GM12878 (cell line): ENCODE data around the gene CDC42EP3. TPM values are rescaled to one million over a fixed set of nuclear protein-coding genes. Genes with fewer than 3 reads are reported as not detected.

Experiments used
- BRCA1 ChIP-seq: IDR thresholded peaks from 2 replicates; pipeline ENCODE4 v1.6.1; 2011; ENCODE audit warnings: low read depth, low read length, improper control_type of control experiment
- CBFB ChIP-seq: IDR thresholded peaks from 2 replicates; pipeline ENCODE4 v1.6.1; 2016; ENCODE audit warnings: antibody characterized with exemption, low read depth
- CBX3 ChIP-seq: fragments of 200-600 bp; sonication (generic); IDR thresholded peaks from 2 replicates; pipeline ENCODE4 v1.6.1; 2016; ENCODE audit warnings: low read depth, borderline replicate concordance
- CBX5 ChIP-seq: sonication (generic); IDR thresholded peaks from 2 replicates; pipeline ENCODE4 v1.6.1; 2016; ENCODE audit warnings: low read depth, moderate library complexity, mild to moderate bottlenecking, inconsistent platforms
- ESRRA ChIP-seq: IDR thresholded peaks from 2 replicates; pipeline ENCODE4 v1.6.1; 2012; ENCODE audit warnings: mild to moderate bottlenecking, low read length, improper control_type of control experiment
- HDGF ChIP-seq: fragments of 450-650 bp; IDR thresholded peaks from 2 replicates; pipeline ENCODE4 v1.6.1; 2016; ENCODE audit warnings: antibody characterized with exemption
- IKZF1 ChIP-seq: fragments of 450-650 bp; conservative IDR thresholded peaks from 2 replicates; pipeline ENCODE4 v1.6.1; 2017; ENCODE audit warnings: antibody characterized with exemption, mild to moderate bottlenecking
- IKZF2 ChIP-seq, 2 experiments: fragments of 450-650 bp; IDR thresholded peaks; 2 replicates each; pipeline ENCODE4 v1.6.1; 2017; ENCODE audit warnings: mild to moderate bottlenecking in 2 of 2, moderate library complexity in 2 of 2
- MTA2 ChIP-seq: fragments of 450-650 bp; IDR thresholded peaks from 2 replicates; pipeline ENCODE4 v1.6.1; 2016; ENCODE audit warnings: low read depth, mild to moderate bottlenecking, moderate library complexity
- MYB ChIP-seq: fragments of 150-350 bp; IDR thresholded peaks from 2 replicates; pipeline ENCODE4 v1.6.1; 2014; ENCODE audit warnings: mild to moderate bottlenecking, low read depth, low read length, borderline replicate concordance
- NBN ChIP-seq: fragments of 450-650 bp; IDR thresholded peaks from 2 replicates; pipeline ENCODE4 v1.6.1; 2016
- PAX8 ChIP-seq: fragments of 450-650 bp; IDR thresholded peaks from 2 replicates; pipeline ENCODE4 v1.6.1; 2017; ENCODE audit warnings: mild to moderate bottlenecking, moderate library complexity
- POU2F2 ChIP-seq: IDR thresholded peaks from 3 replicates; pipeline ENCODE4 v1.6.1; 2011; ENCODE audit warnings: low read depth, mild to moderate bottlenecking, low read length, borderline replicate concordance
- RAD21 ChIP-seq: IDR thresholded peaks from 2 replicates; pipeline ENCODE4 v1.6.1; 2011; ENCODE audit warnings: mild to moderate bottlenecking, low read depth, low read length, moderate library complexity; ENCODE audit not compliant: insufficient read depth
- RUNX3 ChIP-seq: IDR thresholded peaks from 2 replicates; pipeline ENCODE4 v1.6.1; 2012; ENCODE audit warnings: low read length, inconsistent platforms
- SMAD5 ChIP-seq: IDR thresholded peaks from 2 replicates; pipeline ENCODE4 v1.6.1; 2016; ENCODE audit warnings: antibody characterized with exemption, low read depth
- SMARCA5 ChIP-seq: fragments of 450-650 bp; IDR thresholded peaks from 2 replicates; pipeline ENCODE4 v1.6.1; 2017; ENCODE audit warnings: mild to moderate bottlenecking
- TAF1 ChIP-seq: IDR thresholded peaks from 2 replicates; pipeline ENCODE4 v1.6.1; 2011; ENCODE audit warnings: mild to moderate bottlenecking, low read depth, low read length, borderline replicate concordance
- TARDBP ChIP-seq: IDR thresholded peaks from 2 replicates; pipeline ENCODE4 v1.6.1; 2016; ENCODE audit warnings: borderline replicate concordance
- TCF3 ChIP-seq: IDR thresholded peaks from 2 replicates; pipeline ENCODE4 v1.6.1; 2012; ENCODE audit warnings: low read depth, mild to moderate bottlenecking, low read length, borderline replicate concordance; ENCODE audit not compliant: insufficient read depth
- USF1 ChIP-seq: IDR thresholded peaks from 2 replicates; pipeline ENCODE4 v1.6.1; 2011; ENCODE audit warnings: borderline replicate concordance, low read depth, mild to moderate bottlenecking, moderate library complexity, mixed read lengths, low read length; ENCODE audit not compliant: insufficient read depth; ENCODE audit errors: extremely low read length
- polyA plus RNA-seq, 11 experiments: library from polyadenylated mRNA; depleted of rRNA in 4 of 11; unstranded in 6 of 11; stranded (reverse) in 5 of 11; fragments of >200 nt; fragmentation: Nextera tagmentation in 4 of 11; fragmentation: Illumina TruSeq in 1 of 11; extraction: Ambion mirVana in 4 of 11; extraction: Trizol in 1 of 11; gene quantifications; 1 replicate in 1 of 11; 2 replicates in 10 of 11; pipeline versions ENCODE4 v1.2.1 to v1.2.3, GENCODE V29; 2011 to 2016; ENCODE audit warnings: inconsistent platforms in 2 of 11, missing spikeins in 2 of 11, low read depth in 1 of 11
- total RNA-seq, 4 experiments: library from RNA; depleted of rRNA in 3 of 4; stranded (reverse); fragments of >200 nt in 3 of 4; fragmentation: Illumina TruSeq in 1 of 4; extraction: Trizol in 1 of 4; gene quantifications; 2 replicates each; pipeline versions ENCODE4 v1.2.1 to v1.2.3, GENCODE V29; 2013 to 2021
- TF ChIP-seq, protein P1 (sequence below): fragments of 450-650 bp; IDR thresholded peaks from 2 replicates; pipeline ENCODE4 v1.6.1; 2017; ENCODE audit warnings: mild to moderate bottlenecking, moderate library complexity
- TF ChIP-seq, protein P2 (sequence below), 3 experiments: IDR thresholded peaks in 2 of 3; conservative IDR thresholded peaks in 1 of 3; 2 replicates each; pipeline ENCODE4 v1.5.1; 2011; ENCODE audit warnings: low read depth in 3 of 3, low read length in 3 of 3, mild to moderate bottlenecking in 3 of 3, control low read depth in 2 of 3, moderate library complexity in 2 of 3, inconsistent platforms in 1 of 3, mixed read lengths in 1 of 3; ENCODE audit not compliant: control insufficient read depth in 2 of 3, insufficient read depth in 1 of 3; ENCODE audit errors: extremely low read depth in 1 of 3

CDC42EP3 gene
- total and polyA plus RNA-seq, 10 of the 15 experiments (the other 5 are each of a cell fraction or from before 2014, with no cell fraction given) = 11.8 to 86.9 (median 52.9) TPM

DNA sequence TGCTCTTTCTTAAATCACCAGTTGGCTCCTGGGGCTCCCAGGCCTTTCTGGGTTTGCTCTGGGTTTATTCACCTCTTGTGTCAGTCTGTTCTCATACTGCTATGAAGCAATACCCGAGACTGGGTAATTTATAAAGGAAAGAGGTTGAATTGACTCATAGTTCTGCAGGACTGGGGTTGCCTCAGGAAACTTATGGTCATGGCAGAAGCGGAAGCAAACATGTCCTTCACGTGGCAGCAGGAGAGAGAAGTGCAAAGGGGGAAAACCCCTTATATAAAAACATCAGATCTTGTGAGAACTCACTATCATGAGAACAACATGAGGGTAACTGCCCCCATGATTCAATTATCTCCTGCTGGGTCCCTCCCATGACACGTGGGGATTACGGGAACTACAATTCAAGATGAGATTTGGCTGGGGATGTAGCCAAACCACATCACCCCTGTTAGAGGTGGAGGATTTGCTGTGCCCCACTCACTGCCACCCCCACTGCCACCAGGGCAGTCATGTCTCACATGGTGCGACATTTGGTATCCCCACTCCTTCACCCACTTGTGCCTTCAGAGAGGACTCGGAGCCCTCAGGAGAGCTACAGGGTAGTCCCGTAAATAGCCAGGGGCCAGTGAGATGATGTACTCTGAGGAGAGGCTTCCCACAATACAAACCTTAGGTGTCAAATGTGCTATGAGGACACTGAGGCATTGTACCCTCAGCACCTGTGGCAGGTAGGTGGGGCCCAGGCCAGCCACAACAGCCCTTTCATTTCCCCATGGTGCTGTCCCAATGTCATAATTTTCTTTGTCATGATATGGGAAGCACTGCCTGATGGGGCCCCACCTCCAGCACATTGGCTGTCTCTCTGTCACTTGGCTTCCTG, 35.7 kb downstream of the CDC42EP3 start (continued):
- TF ChIP-seq HDGF (no peak; the same call in 1 of the 2 replicates), POU2F2 (peak; percentile 17; the same call in 1 of the 3 replicates), CBX3 (no peak), ESRRA (0 out of 2 replicates have a peak, but pooled peaks have one; percentile 32), IKZF2 (IDR thresholded peaks at IDR 0.05) (peak; percentile 82 to 87), MTA2 (peak; percentile 76; the same call in 1 of the 2 replicates), PAX8 (no peak), MYB (no peak), IKZF1 (peak; percentile 77), TARDBP (0 out of 2 replicates have a peak, but pooled peaks have one; percentile 43), RAD21 (peak; percentile 37; the same call in 1 of the 2 replicates), SMARCA5 (no peak), USF1 (peak; percentile 22), CBX5 (peak; percentile 40; the same call in 1 of the 2 replicates), RUNX3 (peak; percentile 77), BRCA1 (no peak), TCF3 (peak; percentile 8; the same call in 1 of the 2 replicates), CBFB (peak; percentile 64; the same call in 1 of the 2 replicates), TAF1 (peak; percentile 54; the same call in 1 of the 2 replicates), NBN (no peak), SMAD5 (0 out of 2 replicates have a peak, but pooled peaks have one; percentile 35)
- TF ChIP-seq, protein P1, sequence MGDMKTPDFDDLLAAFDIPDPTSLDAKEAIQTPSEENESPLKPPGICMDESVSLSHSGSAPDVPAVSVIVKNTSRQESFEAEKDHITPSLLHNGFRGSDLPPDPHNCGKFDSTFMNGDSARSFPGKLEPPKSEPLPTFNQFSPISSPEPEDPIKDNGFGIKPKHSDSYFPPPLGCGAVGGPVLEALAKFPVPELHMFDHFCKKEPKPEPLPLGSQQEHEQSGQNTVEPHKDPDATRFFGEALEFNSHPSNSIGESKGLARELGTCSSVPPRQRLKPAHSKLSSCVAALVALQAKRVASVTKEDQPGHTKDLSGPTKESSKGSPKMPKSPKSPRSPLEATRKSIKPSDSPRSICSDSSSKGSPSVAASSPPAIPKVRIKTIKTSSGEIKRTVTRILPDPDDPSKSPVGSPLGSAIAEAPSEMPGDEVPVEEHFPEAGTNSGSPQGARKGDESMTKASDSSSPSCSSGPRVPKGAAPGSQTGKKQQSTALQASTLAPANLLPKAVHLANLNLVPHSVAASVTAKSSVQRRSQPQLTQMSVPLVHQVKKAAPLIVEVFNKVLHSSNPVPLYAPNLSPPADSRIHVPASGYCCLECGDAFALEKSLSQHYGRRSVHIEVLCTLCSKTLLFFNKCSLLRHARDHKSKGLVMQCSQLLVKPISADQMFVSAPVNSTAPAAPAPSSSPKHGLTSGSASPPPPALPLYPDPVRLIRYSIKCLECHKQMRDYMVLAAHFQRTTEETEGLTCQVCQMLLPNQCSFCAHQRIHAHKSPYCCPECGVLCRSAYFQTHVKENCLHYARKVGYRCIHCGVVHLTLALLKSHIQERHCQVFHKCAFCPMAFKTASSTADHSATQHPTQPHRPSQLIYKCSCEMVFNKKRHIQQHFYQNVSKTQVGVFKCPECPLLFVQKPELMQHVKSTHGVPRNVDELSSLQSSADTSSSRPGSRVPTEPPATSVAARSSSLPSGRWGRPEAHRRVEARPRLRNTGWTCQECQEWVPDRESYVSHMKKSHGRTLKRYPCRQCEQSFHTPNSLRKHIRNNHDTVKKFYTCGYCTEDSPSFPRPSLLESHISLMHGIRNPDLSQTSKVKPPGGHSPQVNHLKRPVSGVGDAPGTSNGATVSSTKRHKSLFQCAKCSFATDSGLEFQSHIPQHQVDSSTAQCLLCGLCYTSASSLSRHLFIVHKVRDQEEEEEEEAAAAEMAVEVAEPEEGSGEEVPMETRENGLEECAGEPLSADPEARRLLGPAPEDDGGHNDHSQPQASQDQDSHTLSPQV = peak; percentile 7
- TF ChIP-seq, protein P2, sequence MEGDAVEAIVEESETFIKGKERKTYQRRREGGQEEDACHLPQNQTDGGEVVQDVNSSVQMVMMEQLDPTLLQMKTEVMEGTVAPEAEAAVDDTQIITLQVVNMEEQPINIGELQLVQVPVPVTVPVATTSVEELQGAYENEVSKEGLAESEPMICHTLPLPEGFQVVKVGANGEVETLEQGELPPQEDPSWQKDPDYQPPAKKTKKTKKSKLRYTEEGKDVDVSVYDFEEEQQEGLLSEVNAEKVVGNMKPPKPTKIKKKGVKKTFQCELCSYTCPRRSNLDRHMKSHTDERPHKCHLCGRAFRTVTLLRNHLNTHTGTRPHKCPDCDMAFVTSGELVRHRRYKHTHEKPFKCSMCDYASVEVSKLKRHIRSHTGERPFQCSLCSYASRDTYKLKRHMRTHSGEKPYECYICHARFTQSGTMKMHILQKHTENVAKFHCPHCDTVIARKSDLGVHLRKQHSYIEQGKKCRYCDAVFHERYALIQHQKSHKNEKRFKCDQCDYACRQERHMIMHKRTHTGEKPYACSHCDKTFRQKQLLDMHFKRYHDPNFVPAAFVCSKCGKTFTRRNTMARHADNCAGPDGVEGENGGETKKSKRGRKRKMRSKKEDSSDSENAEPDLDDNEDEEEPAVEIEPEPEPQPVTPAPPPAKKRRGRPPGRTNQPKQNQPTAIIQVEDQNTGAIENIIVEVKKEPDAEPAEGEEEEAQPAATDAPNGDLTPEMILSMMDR (IDR thresholded peaks at IDR 0.05 in 2 of 3, conservative IDR thresholded peaks at IDR 0.05 in 1 of 3; ENCODE audit: control insufficient read depth in 2 of 3, extremely low read depth in 1 of 3, insufficient read depth in 1 of 3, low read depth in 3 of 3, low read length in 3 of 3) = no peak
